NCI-H187 treated with DMSO at 0.1 percent for 48 hours (cell line): Measurements from ENCODE around the gene APOL4.
"Not testable (repeated sequence)": the region's sequence is repeated elsewhere in the genome, so short reads cannot be mapped to it uniquely, and the experiment has no call there.

Experiments used
- DNase-seq: peaks from one replicate; lab custom pipeline; 2025; lab: John Stamatoyannopoulos, UW

APOL4 gene

DNA sequence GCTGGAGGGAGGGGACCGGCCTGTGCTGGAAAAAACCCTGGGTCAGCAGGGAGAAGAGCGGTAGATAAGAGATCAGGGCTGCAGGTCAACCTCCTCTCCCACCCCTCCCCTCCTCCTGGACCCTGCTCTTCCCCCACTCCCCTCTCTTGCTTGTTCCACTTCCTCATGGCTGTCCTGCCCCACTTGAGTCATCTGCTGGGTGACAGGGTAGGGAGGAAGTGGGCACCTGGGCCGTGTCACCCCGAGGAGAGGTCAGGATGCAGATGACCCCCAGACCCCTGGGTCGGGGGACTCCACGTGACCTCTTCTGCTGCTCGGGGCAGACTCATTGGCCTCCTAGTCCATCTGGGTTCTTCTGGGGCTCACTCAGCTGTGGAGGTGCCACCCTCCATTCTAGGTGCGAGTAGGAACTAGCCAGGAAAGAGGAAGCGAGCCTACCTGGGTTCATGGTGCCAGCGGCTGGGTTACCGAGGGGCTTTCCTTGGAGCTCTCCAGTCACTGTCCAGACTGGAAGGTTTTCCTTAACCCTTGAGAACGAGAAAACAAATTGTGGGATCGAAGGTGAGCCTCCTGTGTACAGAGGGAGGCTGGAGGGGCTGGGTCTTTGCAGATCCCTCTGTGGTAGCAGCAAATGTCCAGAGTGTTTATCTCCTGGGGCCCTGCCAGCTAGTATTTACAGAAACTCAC lies 31.2 kb upstream of the APOL4 start:
- DNase-seq = no peak

DNA sequence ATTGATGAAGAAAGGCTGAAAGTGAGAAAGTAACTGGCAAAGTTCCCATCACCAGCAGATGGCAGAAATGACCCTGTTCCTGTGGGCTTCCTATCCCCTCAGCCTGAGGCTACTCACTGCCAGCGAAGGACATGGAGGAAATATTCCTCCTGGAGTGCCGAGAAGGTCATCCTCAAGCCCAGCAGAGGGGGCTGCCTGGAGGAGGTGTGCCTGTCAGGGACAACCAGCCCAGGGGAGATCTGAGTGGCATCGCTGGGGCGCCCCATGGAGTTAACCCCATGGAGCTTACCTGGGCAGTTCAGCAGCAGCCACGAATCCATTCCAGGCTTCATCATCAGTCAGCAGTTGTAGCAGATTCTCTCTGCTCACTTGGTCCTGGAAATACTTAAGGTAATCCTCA lies 29.4 kb upstream of the APOL4 start:
- not testable (repeated sequence) for DNase-seq

DNA sequence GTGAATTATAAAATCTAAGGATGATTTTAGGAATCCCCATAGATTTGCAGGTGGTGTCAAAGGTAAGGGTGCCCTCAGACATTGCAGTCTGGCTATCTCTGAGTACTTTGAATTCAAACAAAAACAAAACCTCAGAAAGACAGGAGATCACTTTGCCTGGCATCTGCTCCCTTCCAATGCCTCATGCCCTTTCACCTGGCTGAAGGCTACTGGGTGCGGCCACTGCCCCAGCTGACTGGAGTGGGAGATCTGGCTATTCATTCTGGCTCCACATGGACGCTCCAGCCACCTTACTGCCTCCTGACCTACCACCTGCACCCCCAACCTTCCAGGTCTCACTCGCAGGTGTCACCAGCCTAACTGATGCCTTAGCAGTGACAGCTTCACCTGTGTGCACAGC lies 28.0 kb upstream of the APOL4 start:
- DNase-seq = not testable (repeated sequence)

DNA sequence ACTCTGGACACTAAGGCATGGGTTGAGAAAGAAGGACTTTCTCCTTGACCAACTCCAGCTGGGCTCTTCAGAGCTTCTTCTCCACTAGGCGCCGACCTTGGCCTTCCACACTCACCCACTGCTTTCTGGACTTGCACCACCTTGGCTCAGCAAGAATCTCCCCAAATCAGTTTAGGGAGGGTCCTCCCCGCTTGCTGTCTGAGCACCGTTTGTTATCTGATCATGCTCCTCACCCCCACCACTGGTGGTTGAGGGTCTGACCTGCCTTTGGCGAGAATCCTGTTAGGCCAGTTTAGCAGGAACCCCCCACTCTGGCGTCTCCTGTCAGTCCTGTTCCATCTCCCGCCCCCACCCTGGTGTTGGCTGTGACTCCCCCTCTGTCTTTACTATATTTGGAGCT lies 27.3 kb upstream of the APOL4 start:
- DNase-seq = no peak

DNA sequence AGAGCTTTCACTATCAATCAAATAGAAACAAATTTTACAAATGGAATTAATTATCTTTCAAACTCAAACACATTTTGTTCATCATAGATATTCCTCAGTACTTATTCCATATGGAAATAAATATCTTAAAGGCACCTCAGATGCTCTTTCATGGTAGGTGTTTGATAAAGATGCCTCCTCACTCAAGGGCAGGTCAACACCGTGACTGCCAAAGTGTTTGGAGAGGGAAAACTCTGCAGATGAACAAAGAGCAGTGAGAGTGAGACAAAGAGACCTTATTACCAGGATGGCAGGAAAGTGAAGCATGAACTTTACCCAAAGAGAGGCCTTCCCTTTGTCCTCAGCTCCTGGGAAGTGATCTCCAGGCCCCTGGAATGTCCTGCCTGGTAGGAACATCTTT lies 26.8 kb upstream of the APOL4 start:
- DNase-seq = not testable (repeated sequence)

DNA sequence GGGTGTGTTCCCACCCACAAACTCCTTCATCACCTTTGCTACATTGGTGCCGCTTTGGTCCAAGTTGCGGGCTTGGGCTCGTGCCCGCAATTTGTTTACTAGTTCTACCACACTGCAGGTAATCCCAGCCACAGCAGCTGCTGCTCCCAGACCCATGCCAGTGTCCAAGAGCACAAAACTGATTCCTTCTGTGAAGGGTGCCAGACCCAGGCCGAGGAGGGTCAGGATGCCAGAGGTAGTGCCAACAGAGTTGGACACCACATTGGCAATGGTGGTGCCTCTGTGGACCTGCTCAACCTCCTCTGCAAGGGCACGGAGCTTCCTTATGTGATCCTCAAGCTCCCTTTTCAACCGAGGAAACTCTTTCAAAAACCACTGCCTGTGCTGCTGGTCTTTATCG lies 26.2 kb upstream of the APOL4 start:
- DNase-seq = no peak

DNA sequence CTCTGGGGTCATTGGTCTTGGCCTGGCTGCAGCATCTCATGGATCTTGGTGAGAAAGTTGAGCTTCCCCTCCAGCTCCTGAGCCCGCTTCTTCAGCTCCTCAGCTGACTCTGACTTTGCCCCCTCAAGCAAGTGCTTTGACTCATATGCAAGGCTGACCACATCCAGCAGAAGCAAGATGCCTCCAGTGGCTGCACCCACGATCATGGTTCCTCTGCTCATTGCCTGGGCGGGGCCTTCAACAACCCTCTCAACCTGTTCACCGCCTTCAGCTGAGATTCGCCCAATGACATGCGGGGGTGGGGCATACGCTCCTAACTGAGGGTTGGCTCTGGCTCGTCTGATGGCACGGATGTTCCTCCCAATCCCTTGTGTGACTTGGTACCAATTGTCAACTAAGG lies 25.8 kb upstream of the APOL4 start:
- no peak for DNase-seq

DNA sequence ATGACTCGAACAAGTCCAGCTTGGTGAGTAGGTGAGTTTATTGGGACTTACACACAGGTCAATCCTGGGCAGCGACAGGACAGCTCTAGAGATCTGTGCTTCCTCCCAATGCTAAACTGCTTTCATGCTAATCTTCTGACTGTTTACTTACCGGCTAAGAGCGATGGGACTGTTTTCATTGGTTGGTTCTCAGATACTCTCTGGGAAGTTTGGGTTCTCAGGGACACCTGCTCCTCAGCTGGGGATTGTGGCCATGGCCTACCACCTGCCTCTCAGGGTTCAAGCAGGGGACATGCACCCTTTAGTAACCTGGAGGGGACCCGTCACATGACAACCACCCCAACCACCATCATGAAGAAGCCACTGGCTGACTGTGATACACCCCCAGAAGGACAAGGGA lies 24.6 kb upstream of the APOL4 start:
- DNase-seq = no peak

DNA sequence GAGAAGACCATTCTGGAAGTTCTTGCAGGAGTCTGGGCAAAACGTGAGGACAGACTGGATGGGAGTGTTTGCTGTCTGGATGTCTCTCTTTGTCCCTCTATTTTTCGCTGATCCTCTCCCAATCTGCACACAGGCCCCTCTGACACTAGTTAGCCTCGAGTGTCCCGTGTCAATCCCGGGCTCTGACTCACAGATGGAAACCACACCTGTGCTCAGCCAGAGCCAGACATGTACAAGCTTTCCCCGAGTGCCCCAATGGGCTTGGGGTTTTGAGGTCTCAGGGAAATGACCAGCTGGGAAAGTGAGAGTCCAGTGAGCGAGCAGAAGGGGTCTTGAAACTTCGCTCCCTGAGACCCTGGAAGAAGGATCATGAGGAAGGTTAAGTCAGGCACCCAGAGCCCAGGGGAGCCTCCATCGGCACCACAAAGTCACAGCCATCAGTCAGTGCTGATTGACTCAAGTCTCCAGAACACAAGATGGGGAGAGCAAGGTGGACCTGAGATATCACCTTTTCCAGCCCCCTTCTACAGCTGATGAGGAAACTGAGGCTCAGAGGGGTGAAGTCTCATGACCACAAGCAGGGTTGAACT lies 23.8 kb upstream of the APOL4 start:
- DNase-seq = no peak

DNA sequence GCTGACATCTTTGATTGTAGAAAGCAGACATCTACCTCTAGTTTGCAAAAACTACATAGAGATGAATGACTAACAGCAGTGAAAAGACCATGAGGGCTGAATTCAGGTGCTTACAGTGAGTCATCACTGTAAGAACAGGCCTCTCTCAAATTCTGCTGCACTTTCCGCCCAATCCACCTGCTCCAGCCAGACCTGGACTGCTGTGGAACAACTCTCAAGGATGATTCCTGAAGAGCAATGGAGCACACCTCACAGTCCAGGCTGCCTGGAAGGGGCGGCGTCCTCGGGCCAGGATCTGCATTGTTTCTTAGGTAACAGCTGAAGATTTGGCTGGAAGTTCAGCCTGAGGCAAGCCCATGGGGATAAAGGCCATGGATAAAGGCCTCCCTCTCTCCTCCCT lies 22.6 kb upstream of the APOL4 start:
- DNase-seq = no peak

DNA sequence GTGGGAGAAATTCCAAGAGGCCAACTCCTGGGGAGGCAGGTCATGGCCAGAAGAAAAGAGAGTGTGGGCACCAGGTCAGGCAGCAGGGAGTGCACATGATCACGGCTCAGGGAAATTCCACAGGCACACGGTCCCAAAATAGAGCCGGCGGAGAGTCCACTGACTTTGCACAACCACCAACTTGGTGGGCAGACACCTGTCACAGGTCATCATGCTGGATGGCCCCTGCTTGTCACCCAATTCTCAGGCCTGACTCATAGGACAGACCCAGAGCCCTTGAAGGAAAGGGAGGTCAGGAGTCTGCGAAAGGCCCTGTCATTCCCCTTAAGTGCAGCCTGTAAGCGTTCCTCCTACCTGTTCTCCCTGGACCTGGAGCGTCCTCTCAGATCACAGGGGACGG lies 21.9 kb upstream of the APOL4 start:
- no peak for DNase-seq

DNA sequence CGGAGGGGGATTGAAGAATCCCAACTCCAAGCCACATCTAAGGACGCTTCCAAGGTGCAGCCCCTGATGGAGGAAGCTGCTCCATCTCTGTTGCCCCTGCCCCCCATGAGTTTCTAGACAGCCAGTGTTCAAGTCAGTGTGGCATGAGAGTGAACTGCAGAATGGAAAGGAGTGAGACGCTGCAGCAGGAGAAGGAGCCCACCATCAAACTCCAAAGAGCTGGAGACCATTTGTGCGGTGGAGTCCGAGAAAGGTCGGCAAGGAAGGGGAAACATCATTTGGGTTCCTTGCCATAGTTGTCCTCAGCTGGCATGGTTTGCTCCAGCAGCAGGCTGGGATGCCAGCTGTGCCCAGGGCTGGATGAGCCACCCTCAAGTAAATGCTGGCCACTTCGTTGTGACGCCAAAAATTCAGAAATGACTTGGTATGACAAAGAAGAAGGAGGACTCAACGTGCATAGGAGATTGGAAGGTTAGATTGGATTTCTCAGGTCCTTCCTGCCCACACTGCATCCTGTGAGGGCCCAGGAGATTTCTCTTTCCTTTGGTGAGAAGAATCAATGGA lies 21.4 kb upstream of the APOL4 start:
- no peak for DNase-seq

DNA sequence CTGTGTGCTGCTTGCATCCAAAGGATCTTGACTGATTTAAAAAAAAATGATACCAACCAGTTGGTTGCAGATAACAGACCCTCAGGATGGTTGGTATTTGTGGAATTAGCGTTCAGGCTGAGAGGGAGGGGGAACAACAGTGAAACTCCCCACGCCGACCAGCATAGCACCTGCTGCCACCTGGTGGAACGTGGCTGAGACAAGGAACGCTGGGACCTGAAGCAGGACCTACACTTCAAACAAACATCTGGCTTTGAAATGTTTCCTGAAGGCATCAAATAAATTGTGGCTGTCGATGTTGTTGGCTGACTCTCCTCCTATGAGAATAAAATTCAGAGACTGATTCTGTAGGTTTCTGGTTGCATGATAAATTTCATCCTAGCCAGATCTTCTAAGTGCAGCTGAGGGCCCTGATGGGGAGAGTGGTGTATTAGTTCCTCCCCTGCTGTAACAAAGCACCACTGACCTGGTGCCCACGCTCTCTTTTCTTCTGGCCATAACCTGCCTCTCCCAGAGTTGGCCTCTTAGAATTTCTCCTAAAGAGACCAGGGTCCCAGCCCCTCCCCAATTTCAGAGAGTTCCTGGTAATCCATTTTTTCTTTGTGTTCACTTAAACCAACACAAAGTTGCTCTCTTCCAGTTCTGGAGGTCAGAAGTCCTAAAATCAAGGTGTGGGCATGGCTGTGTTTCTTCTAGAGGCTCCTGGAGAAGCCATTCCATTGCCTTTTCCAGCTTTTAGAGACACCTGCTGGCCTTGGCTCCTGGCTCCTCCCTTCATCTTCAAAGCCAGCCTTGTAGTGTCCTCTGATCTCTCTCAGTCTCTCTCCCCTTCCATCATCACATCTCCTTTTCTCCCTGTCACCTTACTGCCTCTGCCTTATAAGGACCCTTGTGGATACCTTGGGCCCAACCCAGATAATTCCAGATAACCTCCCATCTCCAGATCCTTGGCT lies 20.5 kb upstream of the APOL4 start:
- DNase-seq = no peak

DNA sequence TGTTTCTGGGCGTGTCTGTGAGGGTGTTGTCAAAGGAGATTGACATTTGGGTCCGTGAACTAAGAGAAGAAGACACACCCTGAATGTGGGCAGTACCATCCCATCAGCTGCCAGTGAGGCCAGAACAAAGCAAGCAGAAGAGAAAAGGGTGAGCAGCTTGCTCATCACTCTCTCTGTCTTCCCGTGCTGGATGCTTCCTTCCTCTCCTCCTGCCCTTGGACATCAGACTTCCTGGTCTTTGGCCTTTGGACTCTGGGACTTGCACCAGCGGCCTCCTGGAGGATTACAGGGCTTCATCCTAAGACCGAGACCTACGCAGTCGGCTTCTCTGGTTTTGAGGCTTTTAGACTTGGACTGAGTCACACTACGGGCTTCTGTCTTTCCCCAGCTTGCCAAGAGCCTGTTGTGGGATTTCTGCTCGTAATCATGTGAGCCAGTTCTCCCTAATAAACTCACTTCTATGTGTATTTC lies 18.9 kb upstream of the APOL4 start:
- DNase-seq = no peak

DNA sequence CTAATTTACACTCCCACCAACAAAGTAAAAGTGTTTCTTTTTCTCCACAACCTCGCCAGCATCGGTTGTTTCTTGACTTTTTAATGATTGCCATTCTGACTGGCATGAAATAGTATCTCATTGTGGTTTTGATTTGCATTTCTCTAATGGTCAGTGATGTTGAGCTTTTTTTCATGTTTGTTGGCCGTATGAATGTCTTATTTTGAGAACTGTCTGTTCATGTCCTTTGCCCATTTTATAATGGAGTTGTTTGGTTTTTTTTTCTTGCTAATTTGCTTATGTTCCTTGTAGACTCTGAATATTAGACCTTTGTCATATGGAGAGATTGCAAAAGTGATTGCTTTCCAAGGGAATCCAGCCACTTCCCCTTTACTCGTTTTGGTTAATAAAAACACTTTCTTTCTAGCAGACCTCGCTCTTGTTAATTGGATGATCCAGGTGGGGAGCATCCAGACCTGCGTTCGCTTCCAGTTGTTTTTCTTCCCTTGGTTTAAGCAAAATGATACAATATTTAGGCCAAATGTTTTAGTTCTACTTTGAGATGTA lies 17.1 kb upstream of the APOL4 start:
- no peak for DNase-seq

DNA sequence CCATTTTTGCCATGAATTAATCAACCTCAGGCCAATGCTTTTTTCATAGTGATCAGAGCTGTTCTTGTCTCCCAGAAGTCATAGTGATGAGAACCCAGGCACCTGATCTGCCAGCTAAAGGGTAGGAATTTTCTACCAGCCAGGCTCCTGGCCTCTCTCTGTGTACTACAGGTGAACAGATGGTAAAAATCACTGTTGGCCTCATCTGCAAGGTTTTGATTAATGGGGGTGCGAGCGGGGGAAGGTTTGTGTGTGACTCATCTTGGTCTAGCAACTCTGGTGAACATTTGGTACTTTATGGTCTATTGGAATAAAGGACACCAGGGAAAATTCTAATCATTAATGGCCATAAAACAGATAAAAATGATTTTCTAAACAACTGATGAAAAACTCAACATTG lies 14.4 kb upstream of the APOL4 start:
- no peak for DNase-seq

DNA sequence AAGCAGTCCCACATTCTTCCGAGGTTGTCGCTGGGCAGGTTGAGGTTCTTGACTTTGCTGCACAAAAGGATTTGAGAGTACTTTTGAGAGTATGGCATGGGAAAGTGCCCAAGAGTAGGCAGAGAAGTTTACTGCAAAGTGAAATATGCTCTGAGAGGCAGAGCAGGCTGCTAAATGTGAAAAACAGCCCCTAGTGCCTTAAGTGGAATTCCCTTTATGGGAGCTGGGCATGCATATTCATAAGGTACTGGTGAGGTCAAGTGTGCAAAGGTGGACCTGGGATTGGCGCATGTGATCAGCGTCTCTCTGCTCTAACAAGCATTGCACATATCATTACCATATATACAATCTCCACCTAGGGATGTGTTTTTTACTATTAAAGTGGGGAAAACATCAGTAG lies 12.0 kb upstream of the APOL4 start:
- no peak for DNase-seq

DNA sequence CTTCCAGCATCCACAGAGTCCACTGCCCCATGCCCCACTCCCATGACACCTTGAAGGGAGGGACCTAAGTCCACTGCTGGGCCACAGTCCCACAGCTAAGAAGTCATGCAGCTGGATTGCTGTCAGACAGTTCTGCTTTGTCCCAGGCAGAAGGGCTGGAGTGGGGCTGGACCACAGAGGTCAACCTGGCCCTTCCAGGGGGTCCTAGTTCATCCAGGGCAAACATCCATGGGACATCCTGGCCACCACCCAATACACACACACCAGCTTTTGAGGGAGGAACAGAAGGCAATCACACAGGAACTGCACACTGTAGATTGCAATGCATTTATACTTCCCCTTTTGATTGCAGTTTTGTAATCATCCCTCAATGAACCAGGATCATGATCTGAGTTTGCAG lies 11.3 kb upstream of the APOL4 start:
- no peak for DNase-seq

DNA sequence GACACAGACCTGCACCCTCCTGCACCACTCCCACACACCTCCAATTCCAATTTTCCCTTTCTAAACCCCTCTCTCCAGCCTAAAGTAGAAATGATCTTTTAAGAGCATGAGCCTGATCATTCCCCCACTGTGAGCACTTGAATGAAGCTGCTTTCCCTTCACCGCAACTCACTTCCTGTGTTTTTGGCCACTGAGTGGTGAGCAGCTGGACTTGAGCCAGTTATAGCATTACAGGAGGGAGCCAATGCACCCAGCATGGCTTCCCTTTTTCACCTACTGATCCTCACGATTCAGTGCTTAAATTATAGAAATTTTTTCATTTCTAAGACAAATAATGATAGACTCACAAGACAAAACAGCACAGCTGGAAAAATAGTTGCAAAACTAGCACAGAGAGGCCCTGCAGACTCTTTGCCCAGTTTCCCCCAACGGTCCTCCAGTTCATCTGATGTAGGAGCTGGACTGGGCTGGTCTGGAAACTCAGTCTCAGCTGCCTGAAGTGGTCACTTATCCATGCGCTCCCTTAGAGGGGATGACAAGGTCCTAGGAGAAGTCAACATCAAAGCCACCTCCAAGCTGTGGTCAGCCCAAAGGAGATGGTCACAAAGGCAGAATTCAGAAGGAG lies 9.7 kb upstream of the APOL4 start:
- DNase-seq = no peak

DNA sequence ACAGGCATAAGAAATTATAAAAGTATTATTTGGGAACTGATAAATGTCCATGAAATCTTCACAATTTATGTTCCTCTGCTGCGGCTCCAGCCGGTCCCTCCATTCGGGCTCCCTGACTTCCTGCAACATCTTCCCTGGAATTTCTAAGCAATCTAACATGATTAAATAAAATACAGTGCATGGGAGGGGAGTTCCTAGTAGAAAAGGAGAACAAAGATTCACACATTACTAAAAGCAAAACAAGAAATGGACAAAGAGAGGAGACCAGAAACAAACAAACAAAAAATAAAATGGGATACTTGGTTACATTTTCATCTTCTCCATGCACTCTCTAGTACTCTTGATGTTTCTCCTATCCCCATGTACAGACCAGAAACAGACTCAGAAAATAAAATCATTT lies 8.6 kb upstream of the APOL4 start:
- DNase-seq = no peak

DNA sequence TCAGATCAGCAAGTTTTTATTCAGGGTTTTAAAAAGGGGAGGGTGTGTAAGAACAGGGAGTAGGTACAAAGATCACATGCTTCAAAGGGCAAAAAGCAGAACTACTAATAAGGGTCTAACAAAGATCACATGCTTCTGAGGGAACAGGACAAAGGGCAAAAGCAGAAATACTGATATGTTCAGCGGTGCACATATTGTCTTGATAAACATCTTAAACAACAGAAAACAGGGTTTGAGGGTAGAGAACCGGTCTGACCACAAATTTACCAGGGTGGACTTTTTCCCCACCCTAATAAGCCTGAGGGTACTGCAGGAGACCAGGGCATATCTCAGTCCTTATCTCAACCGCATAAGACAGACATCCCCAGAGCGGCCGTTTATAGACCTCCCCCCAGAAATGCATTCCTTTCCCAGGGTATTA lies 7.9 kb upstream of the APOL4 start:
- not testable (repeated sequence) for DNase-seq

DNA sequence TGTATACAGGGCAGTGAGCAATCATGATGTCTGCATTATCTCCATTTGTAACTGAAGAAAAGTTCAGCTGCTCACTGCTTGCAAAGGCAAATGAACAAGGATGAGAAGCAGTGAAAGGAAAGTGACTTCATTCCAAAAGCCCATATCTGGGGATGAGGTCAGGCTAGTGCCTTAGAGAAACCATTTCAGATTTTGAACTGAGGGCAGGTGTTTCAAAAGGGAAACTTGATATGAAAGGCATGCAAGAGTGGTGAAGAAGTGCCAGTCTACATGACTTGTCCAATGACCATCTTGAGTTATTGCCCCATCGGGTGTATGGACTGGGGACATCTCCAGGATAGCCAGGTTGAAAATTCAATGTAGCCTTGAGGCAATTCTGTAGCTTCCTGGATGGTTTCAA lies 7.3 kb upstream of the APOL4 start:
- DNase-seq = no peak
